ENCODE measurements around the gene ZYG11B.
"Not testable (repeated sequence)": the region's sequence is repeated elsewhere in the genome, so short reads cannot be mapped to it uniquely, and the experiment has no call there.

Gene ZYG11B

GRCh38 chr1:52857443-52857842 lies 131.2 kb downstream of the ZYG11B start:
- Histone ChIP-seq H3K9ac (ENCODE audit: low read depth, low read length, poor library complexity) (no peak overlapping the region), H3K4me3 (ENCODE audit: low read length in 2 of 2) (no peak overlapping the region), H3K4me2 (ENCODE audit: insufficient read depth, low read length, poor library complexity, severe bottlenecking) (no peak overlapping the region), H2BK120ac (ENCODE audit: low read depth, low read length) (no peak overlapping the region), H4K91ac (ENCODE audit: low read depth, low read length, poor library complexity) (no peak overlapping the region), H3K14ac (ENCODE audit: low read length) (no peak overlapping the region), H3K4me1 (ENCODE audit: control insufficient read depth in 2 of 2, insufficient read depth in 1 of 2, low read depth in 1 of 2, low read length in 2 of 2) (no peaks in the 10 kb centered on the region), H2AFZ (ENCODE audit: low read length) (no peak overlapping the region), H3K18ac (ENCODE audit: low read length) (no peak overlapping the region), H2BK5ac (ENCODE audit: low read length) (no peak overlapping the region), H3K27ac (replicated peaks; ENCODE audit: low read length) (no peak overlapping the region), H3K79me1 (ENCODE audit: low read depth, low read length) (no peaks in the 10 kb centered on the region), H2AK5ac (ENCODE audit: low read depth, low read length) (no peak overlapping the region), H3K9me3 (replicated peaks in 1 of 2; ENCODE audit: control insufficient read depth in 2 of 2, insufficient read depth in 1 of 2, low read depth in 1 of 2, low read length in 2 of 2) (no peaks in the 10 kb centered on the region), H2BK15ac (ENCODE audit: low read length) (no peak overlapping the region), H2BK12ac (ENCODE audit: low read length) (no peak overlapping the region), H4K8ac (ENCODE audit: low read depth, low read length) (no peak overlapping the region), H3K27me3 (ENCODE audit: control insufficient read depth in 3 of 3, insufficient read depth in 3 of 3, low read depth in 1 of 3, low read length in 3 of 3) (peaks cover 0 to 9% (median 0%) of the 10 kb centered on the region in 3 experiments), H3K23ac (ENCODE audit: low read depth, low read length, poor library complexity) (no peak overlapping the region), H3K4ac (ENCODE audit: low read length) (no peak overlapping the region), H3K36me3 (replicated peaks in 1 of 2; ENCODE audit: control insufficient read depth in 2 of 2, insufficient read depth in 2 of 2, low read length in 2 of 2) (no peaks in the 10 kb centered on the region)
- no peak for DNase-seq (ENCODE audit: low spot score)
- no CpG with 5 or more reads among the region's 4 CpGs for WGBS, 2 donors (ENCODE audit: extremely low coverage in 2 of 2, insufficient read length in 2 of 2, insufficient replicate concordance in 1 of 2)

GRCh38 chr1:52862666-52863458 lies 136.6 kb downstream of the ZYG11B start:
- Histone ChIP-seq H3K4ac (ENCODE audit: low read length) (no peak overlapping the region), H3K4me3 (ENCODE audit: low read length in 2 of 2) (no peak overlapping the region), H3K27ac (replicated peaks; ENCODE audit: low read length) (no peak overlapping the region), H2BK5ac (ENCODE audit: low read length) (no peak overlapping the region), H2AFZ (ENCODE audit: low read length) (no peak overlapping the region), H2AK5ac (ENCODE audit: low read depth, low read length) (no peak overlapping the region), H4K91ac (ENCODE audit: low read depth, low read length, poor library complexity) (no peak overlapping the region), H3K27me3 (ENCODE audit: control insufficient read depth in 3 of 3, insufficient read depth in 3 of 3, low read depth in 1 of 3, low read length in 3 of 3) (no peaks in the 10 kb centered on the region), H3K14ac (ENCODE audit: low read length) (no peak overlapping the region), H3K9me3 (replicated peaks in 1 of 2; ENCODE audit: control insufficient read depth in 2 of 2, insufficient read depth in 1 of 2, low read depth in 1 of 2, low read length in 2 of 2) (no peaks in the 10 kb centered on the region), H3K4me1 (ENCODE audit: control insufficient read depth in 2 of 2, insufficient read depth in 1 of 2, low read depth in 1 of 2, low read length in 2 of 2) (no peaks in the 10 kb centered on the region), H3K18ac (ENCODE audit: low read length) (no peak overlapping the region), H2BK15ac (ENCODE audit: low read length) (no peak overlapping the region), H3K4me2 (ENCODE audit: insufficient read depth, low read length, poor library complexity, severe bottlenecking) (no peak overlapping the region), H3K9ac (ENCODE audit: low read depth, low read length, poor library complexity) (no peak overlapping the region), H3K23ac (ENCODE audit: low read depth, low read length, poor library complexity) (no peak overlapping the region), H2BK12ac (ENCODE audit: low read length) (no peak overlapping the region), H3K36me3 (replicated peaks in 1 of 2; ENCODE audit: control insufficient read depth in 2 of 2, insufficient read depth in 2 of 2, low read length in 2 of 2) (no peaks in the 10 kb centered on the region), H4K8ac (ENCODE audit: low read depth, low read length) (no peak overlapping the region), H3K79me1 (ENCODE audit: low read depth, low read length) (no peaks in the 10 kb centered on the region), H2BK120ac (ENCODE audit: low read depth, low read length) (no peak overlapping the region)
- WGBS, 2 donors (ENCODE audit: extremely low coverage in 2 of 2, insufficient read length in 2 of 2, insufficient replicate concordance in 1 of 2): no CpG with 5 or more reads among the region's 2 CpGs
- no peak for DNase-seq (ENCODE audit: low spot score)

- H3K9me3 ChIP-seq (replicated peaks in 1 of 2; ENCODE audit: control insufficient read depth in 2 of 2, insufficient read depth in 1 of 2, low read depth in 1 of 2, low read length in 2 of 2): no peaks in the 10 kb centered on the region
- no peaks in the 10 kb centered on the region for H3K4me1 ChIP-seq (ENCODE audit: control insufficient read depth in 2 of 2, insufficient read depth in 1 of 2, low read depth in 1 of 2, low read length in 2 of 2)
- no peak overlapping the region for H4K8ac ChIP-seq (ENCODE audit: low read depth, low read length)
- WGBS, 2 donors (ENCODE audit: extremely low coverage in 2 of 2, insufficient read length in 2 of 2, insufficient replicate concordance in 1 of 2): no CpG with 5 or more reads among the region's 2 CpGs
- H3K27ac ChIP-seq (replicated peaks; ENCODE audit: low read length): no peak overlapping the region
- H4K91ac ChIP-seq (ENCODE audit: low read depth, low read length, poor library complexity): no peak overlapping the region
- H3K4me2 ChIP-seq (ENCODE audit: insufficient read depth, low read length, poor library complexity, severe bottlenecking): no peak overlapping the region
- H2AFZ ChIP-seq (ENCODE audit: low read length): no peak overlapping the region
- H2AK5ac ChIP-seq (ENCODE audit: low read depth, low read length): no peak overlapping the region
- H2BK5ac ChIP-seq (ENCODE audit: low read length): no peak overlapping the region
- H3K36me3 ChIP-seq (replicated peaks in 1 of 2; ENCODE audit: control insufficient read depth in 2 of 2, insufficient read depth in 2 of 2, low read length in 2 of 2): no peaks in the 10 kb centered on the region
- H2BK15ac ChIP-seq (ENCODE audit: low read length): no peak overlapping the region
- H3K14ac ChIP-seq (ENCODE audit: low read length): no peak overlapping the region
- no peak overlapping the region for H2BK12ac ChIP-seq (ENCODE audit: low read length)
- H2BK120ac ChIP-seq (ENCODE audit: low read depth, low read length): no peak overlapping the region
- H3K23ac ChIP-seq (ENCODE audit: low read depth, low read length, poor library complexity): no peak overlapping the region
- H3K79me1 ChIP-seq (ENCODE audit: low read depth, low read length): no peaks in the 10 kb centered on the region
- H3K18ac ChIP-seq (ENCODE audit: low read length): no peak overlapping the region
- H3K4me3 ChIP-seq (ENCODE audit: low read length in 2 of 2): no peak overlapping the region
- no peak for DNase-seq (ENCODE audit: low spot score)
- H3K4ac ChIP-seq (ENCODE audit: low read length): no peak overlapping the region
- no peaks in the 10 kb centered on the region for H3K27me3 ChIP-seq (ENCODE audit: control insufficient read depth in 3 of 3, insufficient read depth in 3 of 3, low read depth in 1 of 3, low read length in 3 of 3)
- H3K9ac ChIP-seq (ENCODE audit: low read depth, low read length, poor library complexity): no peak overlapping the region
Observed at GRCh38 chr1:52867087-52867863, 141.0 kb downstream of the ZYG11B start.

GRCh38 chr1:52869727-52870126 lies 143.5 kb downstream of the ZYG11B start:
- H3K79me1 ChIP-seq (ENCODE audit: low read depth, low read length); H3K27me3 ChIP-seq (ENCODE audit: control insufficient read depth in 3 of 3, insufficient read depth in 3 of 3, low read depth in 1 of 3, low read length in 3 of 3): not testable (repeated sequence)
- no CpG with 5 or more reads among the region's 29 CpGs for WGBS, 2 donors (ENCODE audit: extremely low coverage in 2 of 2, insufficient read length in 2 of 2, insufficient replicate concordance in 1 of 2)

More at GRCh38 chr1:52869727-52870126, 143.5 kb downstream of the ZYG11B start:
- not testable (repeated sequence) for H3K36me3 ChIP-seq (replicated peaks in 1 of 2; ENCODE audit: control insufficient read depth in 2 of 2, insufficient read depth in 2 of 2, low read length in 2 of 2); H2AFZ ChIP-seq (ENCODE audit: low read length); H3K9me3 ChIP-seq (replicated peaks in 1 of 2; ENCODE audit: control insufficient read depth in 2 of 2, insufficient read depth in 1 of 2, low read depth in 1 of 2, low read length in 2 of 2); H3K27ac ChIP-seq (replicated peaks; ENCODE audit: low read length); H4K91ac ChIP-seq (ENCODE audit: low read depth, low read length, poor library complexity); H3K4me2 ChIP-seq (ENCODE audit: insufficient read depth, low read length, poor library complexity, severe bottlenecking); DNase-seq (ENCODE audit: low spot score); H3K18ac ChIP-seq (ENCODE audit: low read length); H3K14ac ChIP-seq (ENCODE audit: low read length); H3K9ac ChIP-seq (ENCODE audit: low read depth, low read length, poor library complexity); H3K4me1 ChIP-seq (ENCODE audit: control insufficient read depth in 2 of 2, insufficient read depth in 1 of 2, low read depth in 1 of 2, low read length in 2 of 2); H2BK15ac ChIP-seq (ENCODE audit: low read length); H3K4ac ChIP-seq (ENCODE audit: low read length); H3K4me3 ChIP-seq (ENCODE audit: low read length in 2 of 2); H2BK5ac ChIP-seq (ENCODE audit: low read length); H2BK120ac ChIP-seq (ENCODE audit: low read depth, low read length); H4K8ac ChIP-seq (ENCODE audit: low read depth, low read length); H3K23ac ChIP-seq (ENCODE audit: low read depth, low read length, poor library complexity); H2AK5ac ChIP-seq (ENCODE audit: low read depth, low read length); H2BK12ac ChIP-seq (ENCODE audit: low read length)
